Measurements from ENCODE around the gene TM7SF2.
A peak's percentile ranks its signal among the peaks of the same experiment; 100 is the strongest.

TM7SF2 gene

GRCh38 chr11:65111744-65112545 is at the start of gene TM7SF2:
Gene TM7SF2, plus strand, starts transcription at chr11:65111872. Its CDS starts 144 bp downstream, at chr11:65112016.
- DNase-seq = peak; percentile 36 to 98 (median 94)

GRCh38 chr11:65063532-65063931 is 48.1 kb upstream of the TM7SF2 start:
- DNase-seq = no peak

DNA sequence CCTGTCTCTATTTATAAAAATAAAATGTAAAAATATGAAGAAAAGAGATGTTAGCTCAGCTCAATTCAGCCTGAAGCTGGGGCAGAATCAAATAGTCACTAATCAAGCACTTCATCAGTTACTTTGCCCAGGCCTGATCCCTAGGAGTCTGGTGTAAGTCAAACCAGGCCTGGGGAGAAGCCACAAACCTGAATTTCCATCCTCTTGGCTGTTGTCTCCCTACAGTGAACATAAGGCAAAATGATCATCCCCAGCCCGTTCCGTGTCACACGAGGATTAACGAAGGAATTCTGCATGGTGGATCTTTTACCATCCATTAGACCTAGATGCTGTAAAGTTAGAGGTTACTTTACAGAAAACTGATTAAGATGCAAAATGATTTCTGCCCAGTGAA is 46.8 kb upstream of the TM7SF2 start:
- DNase-seq = no peak

DNA sequence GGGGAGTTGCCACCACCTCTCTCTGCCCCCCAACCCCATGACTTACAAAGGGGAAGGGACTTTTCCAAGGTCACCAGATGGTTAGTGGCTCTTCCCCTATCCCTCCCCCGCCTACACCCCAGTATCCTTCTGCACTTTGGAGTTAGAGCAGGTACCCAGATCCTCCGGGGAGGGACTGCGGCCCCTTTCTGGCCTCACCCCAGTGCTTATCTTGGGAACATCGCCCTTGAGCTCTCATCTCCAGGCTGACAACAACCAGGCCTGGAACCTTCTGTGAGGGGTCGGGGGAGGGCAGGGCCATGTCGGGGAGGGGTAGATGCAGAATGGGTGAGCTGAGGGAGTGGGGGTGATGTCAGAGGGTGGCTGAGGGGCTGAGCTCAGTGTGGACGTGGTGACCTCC is 45.8 kb upstream of the TM7SF2 start:
- DNase-seq = no peak

DNA sequence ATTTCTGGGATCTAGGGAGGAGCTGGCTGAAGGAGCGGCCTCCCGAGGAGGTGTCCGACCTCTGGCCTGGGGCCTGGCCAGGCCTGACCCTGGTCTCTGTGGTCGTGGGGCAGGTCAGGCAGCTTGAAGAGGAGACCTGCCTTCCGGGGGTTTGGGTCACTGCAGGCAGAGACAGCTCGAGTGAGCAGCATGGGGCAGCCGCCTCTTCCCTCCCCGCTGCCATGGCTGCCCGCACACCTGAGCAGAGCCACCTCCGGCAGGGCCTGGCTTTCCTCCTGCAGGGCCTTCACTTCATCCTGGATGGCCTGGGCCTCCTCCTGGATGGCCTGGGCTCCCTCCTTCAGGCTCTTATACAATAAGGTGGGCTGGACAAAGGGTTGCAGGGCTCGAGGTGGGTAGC is 45.4 kb upstream of the TM7SF2 start:
- DNase-seq = no peak

DNA sequence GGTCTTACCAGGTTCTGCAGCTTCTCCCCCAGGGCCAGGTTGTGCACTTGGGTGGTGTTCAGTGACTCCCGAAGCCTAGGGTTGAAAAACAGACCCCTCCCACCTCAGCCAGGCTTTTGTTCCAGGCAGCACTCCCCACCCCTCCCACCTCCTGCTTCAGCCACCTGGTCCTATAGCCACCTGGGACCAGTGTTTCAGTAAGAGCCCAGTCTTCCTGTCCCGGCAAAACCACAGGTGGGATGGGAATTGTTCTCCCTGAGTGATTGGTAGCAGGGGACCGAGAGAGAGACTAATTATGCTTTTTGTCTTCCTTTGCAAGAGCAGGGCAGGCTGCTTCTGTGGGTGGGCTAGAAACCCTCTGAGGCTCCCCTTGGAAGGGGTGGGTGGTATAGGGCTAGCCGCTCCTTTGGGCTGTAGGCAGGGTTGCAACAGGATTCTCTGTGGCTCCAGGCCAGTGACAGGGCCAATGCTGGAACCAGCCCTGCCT is 44.8 kb upstream of the TM7SF2 start:
- no peak for DNase-seq

DNA sequence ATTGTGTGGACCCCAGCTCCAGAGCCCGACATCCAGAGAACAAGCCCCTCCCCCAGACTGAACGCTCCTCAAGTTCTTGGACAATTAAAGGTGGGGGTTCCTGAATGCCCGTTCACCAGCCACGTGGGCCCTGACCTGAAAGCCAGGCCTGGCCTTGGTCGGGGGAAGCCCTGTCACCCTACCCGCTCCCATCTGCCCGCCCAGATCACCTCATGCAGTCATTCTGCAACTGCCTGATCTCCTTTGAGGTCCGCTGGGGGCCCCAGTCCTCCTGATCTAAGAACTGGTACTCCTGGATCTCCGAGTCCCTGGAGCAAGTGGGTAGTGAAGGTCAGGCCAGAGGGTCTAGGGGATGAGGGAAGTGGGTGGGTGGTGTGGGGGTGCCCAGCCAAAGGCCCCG is 44.2 kb upstream of the TM7SF2 start:
- no peak for DNase-seq

- no peak for DNase-seq
These were observed 42.5 kb upstream of the TM7SF2 start for GRCh38 chr11:65069217-65069616.

DNA sequence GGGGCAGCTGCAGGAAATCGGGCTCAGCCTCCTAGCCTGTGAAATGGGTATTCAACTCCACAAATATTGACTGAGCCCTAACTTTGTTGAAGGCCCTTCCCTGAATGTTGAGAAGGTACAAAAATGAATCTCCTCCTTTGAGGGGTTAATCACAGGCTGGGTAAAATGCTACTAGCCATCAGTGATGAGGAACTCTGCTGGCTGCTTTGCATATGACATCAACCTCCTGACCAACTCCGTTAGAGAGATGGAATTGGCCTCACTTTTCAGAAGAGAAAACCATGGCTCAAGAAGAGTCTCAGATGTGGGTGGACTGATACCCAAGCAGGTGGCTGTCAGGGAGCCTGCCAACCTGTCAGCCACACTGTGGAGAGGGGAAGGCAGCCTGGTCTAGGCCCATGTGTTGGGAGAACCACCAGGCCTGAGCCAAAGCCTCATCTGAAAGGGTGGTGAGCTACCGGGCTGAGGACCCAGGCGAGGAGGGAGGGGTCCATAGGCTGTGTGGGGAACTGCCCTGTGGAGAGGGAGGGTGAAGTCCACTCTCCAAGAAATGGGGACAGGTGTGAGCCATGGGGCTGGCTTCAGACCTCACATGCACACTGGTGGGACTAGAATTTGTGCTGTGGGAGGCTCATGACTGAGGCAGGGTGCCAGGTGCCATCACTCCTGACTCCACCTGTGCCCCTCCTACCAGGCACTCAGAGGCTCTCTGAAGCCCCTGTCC is 39.6 kb upstream of the TM7SF2 start:
- no peak for DNase-seq

- no peak for DNase-seq
These were observed 39.1 kb upstream of the TM7SF2 start for GRCh38 chr11:65072631-65072966.

DNA sequence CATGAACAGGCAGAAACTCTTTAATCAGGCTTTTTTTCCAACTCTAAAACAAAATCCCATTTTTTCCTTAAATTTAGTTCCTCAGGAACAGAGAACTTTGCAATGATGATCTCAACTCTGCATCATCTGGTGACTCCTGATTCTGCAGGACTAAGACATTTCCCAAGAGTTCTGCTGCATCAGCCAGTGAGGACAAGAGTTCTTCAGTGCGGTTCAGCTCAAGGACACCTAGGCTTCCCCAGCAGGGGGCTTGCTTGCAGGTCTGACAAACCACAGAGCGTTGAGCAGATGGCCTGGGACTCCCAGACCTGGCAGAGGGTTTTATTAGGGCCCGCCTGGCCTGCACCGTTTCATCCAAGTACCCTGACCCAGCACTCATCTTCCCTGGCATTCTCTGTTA is 34.2 kb upstream of the TM7SF2 start:
- no peak for DNase-seq

- no peak for DNase-seq
These were observed 33.5 kb upstream of the TM7SF2 start for GRCh38 chr11:65078151-65078550.

GRCh38 chr11:65078786-65079342 is 32.8 kb upstream of the TM7SF2 start:
- DNase-seq = no peak

DNA sequence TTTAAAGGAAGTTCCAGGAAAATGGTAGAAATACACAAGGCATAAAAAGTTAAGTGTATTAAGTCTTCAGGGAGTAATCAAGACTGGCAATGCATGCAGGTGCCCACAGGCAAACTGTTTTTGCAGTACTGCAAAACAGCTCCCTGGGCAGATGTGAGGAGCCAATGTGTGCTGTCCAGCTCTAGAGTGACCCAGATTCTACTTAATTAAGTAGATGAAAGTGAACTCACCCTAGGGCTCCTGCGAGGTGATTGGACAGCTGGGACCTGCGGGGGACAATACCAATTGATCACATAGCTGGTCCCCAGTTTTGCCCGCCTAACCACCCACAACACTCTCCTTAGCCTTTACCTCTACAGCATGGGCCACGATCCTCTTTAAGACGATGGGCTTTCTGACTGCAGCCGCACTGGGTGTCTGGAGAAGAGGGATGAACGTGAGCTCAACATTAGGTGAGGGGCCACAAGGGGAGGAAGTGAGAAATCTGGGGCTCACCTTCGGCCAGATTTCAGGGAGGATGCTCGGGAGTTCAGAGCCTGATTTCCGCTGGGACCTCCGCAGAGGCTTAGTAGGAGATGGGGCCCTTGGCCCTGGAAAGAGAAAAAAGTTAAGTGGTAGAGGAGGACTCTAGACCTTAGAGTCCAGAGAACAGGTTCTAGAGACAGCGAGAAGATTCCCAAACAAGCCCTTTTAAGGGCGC is 28.4 kb upstream of the TM7SF2 start:
- DNase-seq = no peak

- DNase-seq = peak; percentile 60 to 97 (median 91)
These were observed 27.7 kb upstream of the TM7SF2 start, which contains the start of the genes CDCA5 and ZFPL1 for GRCh38 chr11:65083834-65084597. Gene CDCA5, minus strand, starts transcription at chr11:65084040. Its CDS starts 62 bp downstream, at chr11:65083978. Gene ZFPL1, plus strand, starts transcription at chr11:65084222. Its CDS starts 477 bp downstream, at chr11:65084699.

DNA sequence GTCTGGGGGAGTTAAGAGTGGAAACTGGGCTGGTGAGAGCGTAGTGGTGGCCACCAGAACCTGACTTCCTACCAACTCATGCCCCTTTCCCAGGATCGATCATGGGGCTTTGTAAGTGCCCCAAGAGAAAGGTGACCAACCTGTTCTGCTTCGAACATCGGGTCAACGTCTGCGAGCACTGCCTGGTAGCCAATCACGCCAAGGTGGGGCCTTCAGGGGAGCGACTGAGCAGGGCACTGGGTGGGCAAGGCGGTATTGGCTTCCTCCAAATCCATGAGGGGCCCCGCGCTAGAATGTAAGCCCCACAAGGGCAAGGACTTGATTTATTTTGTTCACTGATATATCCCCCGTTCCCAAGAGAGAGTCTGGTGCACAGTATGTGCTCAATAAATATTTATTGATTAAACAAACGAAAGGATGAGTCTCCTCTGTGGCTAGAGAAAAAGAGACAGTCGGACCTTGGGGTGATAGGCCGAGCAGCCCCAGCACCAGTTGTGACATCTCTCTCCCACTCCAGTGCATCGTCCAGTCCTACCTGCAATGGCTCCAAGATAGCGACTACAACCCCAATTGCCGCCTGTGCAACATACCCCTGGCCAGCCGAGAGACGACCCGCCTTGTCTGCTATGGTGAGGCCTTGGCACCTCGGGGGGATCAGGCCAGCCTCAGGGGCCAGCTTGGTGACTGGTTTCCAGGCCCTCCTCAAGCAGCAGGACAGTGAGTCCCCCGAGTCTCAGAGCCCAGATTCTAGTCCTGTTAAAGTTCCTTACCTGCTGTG is 26.9 kb upstream of the TM7SF2 start:
- no peak for DNase-seq

DNA sequence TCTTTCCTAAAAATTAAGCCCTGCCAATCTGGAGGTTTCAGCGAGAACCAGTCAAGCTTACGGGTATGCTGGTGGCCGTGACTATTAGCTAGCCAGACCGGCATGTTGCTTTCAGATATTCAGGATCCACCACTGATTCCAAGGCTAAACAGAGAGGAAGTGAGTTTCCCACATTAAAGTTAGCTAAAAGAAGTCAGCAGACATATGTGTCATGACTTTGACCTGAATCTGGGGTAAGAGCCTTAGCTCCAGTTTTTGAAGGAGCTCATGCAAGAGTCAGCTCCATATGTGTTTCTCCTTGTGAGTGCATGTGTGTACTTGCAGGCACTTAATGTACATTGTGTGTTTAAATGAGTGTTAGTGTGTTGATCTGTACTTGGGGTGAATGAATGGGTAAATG is 26.2 kb upstream of the TM7SF2 start:
- no peak for DNase-seq

DNA sequence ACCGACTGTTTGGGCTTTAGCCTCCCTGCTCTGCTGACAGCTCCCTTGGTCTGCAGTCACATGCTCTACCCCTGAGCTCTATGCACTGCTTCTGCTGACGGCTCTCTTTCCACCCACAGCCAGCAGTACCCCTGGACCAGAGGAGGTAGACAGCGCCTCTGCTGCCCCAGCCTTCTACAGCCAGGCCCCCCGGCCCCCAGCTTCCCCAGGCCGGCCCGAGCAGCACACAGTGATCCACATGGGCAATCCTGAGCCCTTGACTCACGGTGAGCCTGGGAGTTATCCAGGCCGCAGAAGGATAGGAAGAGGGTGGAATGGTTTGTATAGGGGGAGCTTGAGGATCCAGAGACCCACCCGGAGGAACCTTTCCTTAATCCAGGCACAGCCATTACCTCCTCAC is 24.9 kb upstream of the TM7SF2 start:
- DNase-seq = no peak

DNA sequence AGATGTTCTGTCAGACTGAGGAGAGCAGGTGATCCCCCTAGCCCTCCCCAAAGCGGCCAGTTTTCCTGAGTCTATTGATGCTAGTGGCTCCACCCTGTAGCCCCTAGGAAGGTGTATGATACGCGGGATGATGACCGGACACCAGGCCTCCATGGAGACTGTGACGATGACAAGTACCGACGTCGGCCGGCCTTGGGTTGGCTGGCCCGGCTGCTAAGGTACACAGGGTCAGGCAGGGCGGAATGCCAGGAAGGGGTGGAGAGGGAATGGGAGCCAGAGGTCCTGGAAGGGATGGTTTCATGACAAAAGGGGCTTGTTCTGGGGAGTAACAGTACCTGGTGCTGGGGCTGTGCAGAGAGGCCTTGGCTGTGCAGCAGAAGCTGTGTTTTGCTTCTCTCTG is 24.5 kb upstream of the TM7SF2 start:
- DNase-seq = no peak

GRCh38 chr11:65087827-65088226 is 23.8 kb upstream of the TM7SF2 start:
- DNase-seq = no peak

Data from amygdala (tissue), 56 donors.